ENCODE results near the gene FAXC.

Gene FAXC

GRCh38 chr6:99225172-99225571, 124.3 kb downstream of the FAXC start:
- no peak overlapping the region for H3K4me3 ChIP-seq (replicated peaks in 1 of 2; ENCODE audit: low read depth in 2 of 2, low read length in 2 of 2)
- DNase-seq (ENCODE audit: low read depth in 2 of 2) = no peak
- TF ChIP-seq CTCF (IDR thresholded peaks at IDR 0.05; ENCODE audit: low read depth, low read length) = no peak

Data from cardiac fibroblast (primary cell).